Occipital lobe (tissue), 2 donors: ENCODE results near the gene ODAD2. TPM values are rescaled to one million over a fixed set of nuclear protein-coding genes. Genes with fewer than 3 reads are reported as not detected.
A peak's percentile ranks its signal among the peaks of the same experiment; 100 is the strongest.

ENCODE experiments used
- DNase-seq: peaks from one replicate; lab custom pipeline; 2025; lab: John Stamatoyannopoulos, UW
- total RNA-seq: library from RNA; depleted of rRNA; stranded (reverse); fragments of >200 nt; gene quantifications from one replicate; pipeline ENCODE4 v1.2.3, GENCODE V29; 2014

ODAD2 gene
- total RNA-seq, 1 donor from 2014 or later: 1.9 TPM

DNA sequence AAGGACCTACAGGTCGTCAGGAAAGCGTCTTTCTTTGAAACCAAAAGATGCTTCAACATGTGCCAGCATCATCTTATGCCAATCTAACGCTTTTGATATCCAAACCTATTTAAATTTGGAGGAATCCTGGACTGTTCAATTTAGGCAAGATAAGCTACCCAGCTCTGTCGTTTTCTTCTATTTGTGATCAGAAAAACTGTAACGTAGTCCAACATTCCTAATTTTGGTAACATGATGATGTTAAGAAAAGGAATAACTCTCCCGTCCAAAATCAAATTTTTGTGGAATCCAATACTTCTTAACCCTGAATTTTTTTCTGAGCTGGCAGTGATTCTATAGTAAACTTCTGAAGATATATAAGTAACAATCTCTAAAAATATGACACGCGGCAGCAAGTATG is 160.0 kb downstream of the ODAD2 start:
- no peak for DNase-seq

DNA sequence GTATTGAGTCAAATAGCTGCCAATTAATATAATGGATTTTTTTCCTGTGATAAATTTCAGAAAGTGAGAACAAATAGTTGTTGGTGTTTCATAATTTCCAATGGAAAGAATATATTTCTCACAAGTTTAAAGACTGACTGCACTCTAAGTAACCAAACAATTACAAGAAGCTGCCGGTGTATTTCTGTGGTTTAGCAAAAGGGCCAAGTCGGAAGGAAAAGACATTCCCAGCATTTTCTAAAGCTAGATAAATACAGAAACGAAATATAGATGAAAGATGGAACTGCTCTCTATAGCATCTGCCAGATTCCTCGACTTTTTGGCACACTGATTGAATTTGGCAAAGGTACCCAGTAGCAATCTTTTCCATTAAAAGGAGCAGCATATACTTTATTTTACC is 160.5 kb downstream of the ODAD2 start:
- no peak for DNase-seq

DNA sequence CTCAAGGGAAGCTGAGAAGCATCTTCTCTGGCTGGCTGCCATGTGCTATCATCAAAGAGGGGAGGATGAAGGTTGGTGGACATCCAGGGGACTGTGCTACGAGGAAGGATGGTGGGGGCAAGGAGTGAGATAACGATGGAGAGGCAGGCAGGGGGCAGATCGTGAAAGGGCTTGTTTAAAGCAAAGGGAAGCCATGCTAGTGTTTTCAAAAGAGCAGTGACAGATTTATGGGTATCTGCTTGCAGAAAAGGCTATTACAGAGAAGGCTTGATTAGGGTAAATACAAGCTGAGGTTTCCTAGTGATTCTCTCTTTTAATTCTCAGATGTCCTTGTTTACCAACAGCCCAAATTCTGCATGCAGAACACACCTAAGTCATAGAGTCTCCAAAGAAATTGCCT is 164.4 kb downstream of the ODAD2 start:
- no peak for DNase-seq

DNA sequence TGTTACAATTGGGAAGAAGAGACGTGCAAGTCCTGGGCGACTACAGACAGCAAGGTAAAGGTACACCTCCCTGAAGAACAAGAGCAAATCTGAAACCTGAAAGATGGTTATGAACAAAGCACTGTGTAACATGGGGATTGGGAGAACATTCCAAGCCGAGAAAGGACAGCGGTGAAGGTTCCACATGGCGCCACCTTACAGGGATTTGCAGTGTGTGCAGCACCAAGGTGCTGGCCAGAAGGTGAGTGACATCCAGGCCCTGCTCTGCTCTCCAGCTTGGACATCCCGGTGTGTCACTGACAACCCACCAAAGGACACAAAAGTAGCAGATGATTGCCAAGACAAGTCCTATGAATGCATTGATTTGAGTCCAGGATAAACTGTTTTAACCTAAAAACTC is 165.1 kb downstream of the ODAD2 start:
- DNase-seq: no peak

DNA sequence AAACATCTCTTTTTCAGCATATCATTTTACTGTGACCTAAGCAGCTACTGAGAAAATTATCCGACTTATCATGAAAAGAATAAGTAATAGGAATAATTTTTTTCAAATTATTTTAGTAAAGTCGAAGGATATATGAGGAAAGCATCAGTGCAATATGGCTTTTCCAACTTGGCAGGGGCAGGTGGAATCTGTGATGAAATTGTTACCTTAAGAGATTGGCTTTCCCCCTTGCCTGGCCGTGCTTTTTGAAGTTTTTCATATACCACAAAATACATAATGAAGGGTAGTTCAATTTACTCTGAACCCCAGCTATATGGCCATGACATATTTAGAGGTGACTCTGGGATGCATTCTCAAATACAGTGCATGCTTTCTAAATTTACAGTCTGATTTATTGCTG is 166.1 kb downstream of the ODAD2 start:
- DNase-seq: no peak

DNA sequence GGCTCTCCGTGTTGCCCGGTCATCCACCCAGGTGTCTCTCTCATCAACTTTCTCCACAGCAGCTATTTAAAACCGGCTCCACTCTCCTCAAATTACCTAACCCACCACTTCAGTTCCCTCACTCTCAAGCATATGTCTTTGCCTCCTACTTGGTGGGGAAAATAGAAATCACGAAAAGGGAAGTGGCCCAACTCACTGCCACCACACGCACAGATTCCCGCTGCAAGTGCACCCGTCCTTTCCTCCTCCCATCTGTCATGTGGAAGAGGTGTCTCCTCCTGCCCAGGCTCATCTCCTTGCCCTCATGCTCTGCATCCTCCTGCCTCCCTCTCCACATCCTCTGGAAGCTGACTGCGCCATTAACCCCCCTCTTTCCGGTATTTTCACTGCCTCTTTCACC is 172.5 kb downstream of the ODAD2 start:
- no peak for DNase-seq

DNA sequence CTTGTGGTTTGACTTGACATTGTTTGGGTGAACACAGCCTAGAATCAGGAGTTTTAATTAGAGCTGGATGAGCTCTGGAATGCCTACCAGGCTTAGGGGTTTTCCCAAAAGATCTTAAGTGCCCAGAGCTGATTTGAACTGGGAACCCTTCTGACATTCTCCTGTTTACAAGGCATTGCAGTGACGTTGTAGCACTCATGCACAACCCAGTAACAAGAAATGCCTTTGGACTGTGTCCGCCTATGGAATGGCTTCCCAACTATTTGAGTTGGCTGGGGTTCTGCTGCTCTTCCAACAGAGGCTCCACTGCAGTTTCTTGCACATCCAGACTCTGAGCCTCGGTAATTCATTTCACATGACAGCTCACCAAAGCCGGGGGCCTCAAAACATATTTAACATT is 176.6 kb downstream of the ODAD2 start:
- DNase-seq: no peak

DNA sequence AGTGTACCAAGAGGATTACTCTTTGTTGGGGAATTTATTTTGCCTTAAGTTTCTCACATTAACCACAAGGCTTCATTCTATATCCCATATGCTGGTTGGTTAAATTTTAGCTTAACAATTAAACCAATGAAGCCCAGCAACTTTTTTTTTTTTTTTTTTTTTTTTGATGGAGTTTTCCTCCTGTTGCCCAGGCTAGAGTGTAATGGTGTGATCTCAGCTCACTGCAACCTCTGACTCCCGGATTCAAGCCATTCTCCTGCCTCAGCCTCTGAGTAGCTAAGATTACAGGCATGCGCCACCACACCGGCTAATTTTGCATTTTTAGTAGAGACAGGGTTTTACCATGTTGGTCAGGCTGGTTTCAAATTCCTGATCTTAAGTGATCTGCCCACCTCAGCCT is 178.2 kb downstream of the ODAD2 start:
- DNase-seq: no peak

DNA sequence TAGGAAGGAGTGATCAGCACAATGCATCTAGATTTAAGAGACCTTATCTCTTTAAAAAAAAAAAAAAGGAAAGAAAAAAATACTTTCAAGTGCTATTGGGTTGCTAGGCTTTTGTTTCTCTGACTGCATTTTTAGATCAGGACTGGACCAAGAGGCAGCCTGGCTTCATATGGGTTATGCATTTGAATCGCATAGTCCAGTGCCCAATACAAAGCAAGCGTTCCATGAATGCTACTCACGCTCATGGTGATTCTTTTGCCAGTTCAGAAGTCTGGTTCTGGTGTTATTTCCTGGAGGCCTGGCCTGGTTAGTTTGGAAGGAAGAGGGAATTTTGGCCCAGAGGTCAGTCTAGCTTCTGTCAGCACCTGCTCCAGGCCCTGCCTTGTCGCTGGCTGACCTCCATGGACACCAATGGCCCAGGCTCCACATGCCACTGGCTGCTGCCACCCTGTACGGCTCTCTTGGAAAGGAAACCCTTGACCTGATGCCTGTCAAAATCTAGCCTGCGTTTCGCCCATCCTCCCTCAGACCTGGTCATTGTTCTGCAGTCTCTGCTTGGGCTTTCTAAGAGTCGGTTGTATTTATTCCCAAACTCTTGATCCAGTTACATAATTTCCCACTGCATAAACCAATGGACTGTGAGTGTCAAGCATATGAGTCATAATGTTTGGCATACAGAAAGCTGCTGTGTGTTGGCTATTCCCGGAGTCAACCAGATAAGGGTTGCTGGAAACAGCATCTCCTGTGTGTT is 178.9 kb downstream of the ODAD2 start:
- DNase-seq: peak; percentile 12

DNA sequence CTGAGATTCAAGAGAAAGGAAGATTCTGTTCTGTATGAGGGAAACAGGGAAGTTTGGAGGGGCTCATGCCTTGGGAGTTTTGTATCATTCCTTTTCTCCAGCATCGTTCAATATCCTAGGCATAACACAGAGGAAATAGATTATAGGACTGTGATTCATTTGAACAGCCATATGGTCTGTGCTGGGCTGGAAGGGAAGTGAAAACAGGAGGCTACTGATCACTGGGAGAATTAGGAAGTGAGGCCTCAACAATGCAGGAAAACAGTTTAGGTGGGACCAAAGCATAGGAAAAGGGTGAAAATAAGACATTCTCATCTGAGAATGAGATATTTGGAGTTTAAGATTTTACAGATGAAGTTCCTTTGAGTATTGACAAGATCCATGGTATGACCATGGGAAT is 182.6 kb downstream of the ODAD2 start:
- no peak for DNase-seq

DNA sequence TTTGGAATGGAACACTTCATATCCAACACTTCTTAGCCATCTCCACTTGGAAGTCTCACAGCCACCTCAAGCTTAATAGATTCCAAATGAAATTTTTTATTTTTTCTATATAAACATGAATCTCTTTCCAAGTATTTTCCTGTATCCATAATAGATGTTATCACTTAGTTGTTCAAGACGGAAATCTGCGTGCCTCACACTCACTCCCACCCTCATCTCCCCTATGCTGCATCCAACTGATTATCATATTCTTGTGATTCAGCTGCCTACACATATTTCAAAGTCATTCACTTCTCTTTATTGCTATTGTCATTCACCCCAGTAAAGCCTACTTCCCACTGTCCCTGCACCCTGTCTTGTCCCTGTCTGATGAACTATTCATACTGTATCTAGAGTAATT is 183.0 kb downstream of the ODAD2 start:
- no peak for DNase-seq

DNA sequence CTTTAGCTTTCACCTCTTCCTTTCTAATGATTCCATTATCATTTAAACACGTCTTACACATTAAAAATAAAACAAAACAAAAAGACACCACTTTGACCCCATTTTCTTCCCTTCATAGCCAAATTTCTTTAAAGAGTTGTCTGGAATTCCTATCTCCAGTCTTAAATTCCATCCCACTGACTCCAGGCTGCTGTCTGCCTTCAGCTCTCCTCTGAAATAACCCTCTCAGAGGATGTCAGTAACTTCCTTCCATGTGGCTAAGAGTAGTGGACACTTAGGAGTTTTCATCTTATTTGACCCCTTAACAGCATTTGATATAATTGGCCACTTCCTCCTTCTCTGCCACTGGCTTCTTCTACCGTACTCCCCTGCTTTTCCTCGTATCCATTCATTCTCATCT is 183.6 kb downstream of the ODAD2 start:
- no peak for DNase-seq

DNA sequence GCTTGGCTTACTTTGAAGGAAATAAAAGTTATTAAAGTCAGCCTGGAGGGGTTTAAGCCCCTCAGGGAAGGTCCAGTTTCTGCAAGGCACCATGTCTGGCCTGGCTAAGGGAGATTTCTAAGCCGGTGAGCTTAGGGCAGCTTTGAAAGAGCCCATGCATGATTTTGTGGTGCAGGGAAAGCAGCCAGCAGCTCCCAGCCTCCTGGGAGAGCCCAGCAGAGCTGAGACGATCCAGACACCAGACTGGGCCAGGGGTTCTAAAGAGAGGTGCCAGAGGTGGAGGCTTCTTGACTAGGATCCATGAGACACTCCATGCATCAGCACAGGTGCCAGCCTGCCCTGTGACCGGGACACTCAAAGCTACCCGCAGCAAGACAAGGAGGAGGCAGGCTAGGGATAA is 193.7 kb downstream of the ODAD2 start:
- no peak for DNase-seq

DNA sequence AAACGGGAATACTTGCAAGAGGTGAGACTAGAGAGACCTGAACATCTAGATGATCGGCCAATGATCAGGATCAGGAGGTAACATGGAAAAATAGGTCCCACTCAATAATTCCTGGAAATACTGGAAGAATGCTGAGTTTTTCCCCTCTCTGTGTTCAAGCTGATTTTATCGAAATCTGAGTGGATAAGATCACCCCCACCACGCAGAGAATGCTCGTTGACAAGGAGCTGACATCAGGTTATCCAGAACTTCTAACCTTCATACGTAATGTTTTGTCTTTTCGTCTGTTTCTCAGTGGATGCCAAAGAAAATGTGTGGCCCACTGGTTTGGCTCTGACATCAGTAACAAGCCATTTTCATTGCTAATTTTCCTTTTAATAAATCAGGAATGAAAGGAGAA is 194.7 kb downstream of the ODAD2 start:
- DNase-seq: no peak

DNA sequence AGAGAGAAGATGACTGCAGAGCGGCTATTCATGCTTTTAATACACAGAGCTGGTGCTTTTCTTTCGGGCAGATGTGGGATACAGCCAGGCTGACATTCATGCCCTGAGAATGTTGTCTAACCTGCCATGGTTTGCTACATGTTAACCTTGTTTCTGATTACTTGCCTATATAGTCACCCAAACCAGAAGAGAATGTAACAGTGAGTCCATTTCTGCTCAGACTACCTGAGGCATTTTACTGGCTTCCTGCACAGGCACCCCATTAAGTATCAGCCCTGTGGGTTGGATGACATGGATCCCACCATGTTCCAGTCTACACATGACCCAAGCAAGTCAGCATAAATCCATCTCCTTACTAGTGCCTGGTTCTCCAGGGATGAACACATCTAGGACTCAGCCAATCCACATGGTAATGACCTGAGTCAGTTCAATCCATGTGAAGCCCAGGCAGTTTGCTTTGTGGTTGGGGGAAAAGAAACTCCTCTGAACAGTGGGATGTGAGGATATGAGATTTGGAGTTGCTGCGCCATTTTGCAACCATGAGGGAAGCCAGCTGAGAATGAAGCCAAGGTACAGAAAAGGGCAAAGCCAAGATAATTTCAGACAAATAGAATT is 197.6 kb downstream of the ODAD2 start:
- no peak for DNase-seq

DNA sequence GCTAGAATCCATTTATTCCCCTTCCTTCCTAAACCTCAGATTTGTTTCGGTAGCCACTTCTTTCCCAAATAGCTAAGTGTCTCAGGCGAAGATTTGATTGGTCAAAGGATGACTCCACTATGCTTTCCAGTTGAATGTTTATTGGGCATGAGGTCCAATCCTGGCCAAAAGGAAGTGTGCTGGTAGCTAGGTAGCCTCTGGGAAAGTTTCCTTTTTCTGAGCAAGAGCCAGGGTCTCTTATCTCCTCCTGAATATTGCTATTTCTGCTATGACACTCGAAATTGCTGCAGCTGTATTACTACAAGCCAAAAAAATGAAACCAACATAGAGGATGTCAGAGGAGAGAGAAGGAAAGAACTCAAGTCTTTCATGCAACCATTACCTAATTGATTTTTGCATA is 199.8 kb downstream of the ODAD2 start:
- DNase-seq: no peak

DNA sequence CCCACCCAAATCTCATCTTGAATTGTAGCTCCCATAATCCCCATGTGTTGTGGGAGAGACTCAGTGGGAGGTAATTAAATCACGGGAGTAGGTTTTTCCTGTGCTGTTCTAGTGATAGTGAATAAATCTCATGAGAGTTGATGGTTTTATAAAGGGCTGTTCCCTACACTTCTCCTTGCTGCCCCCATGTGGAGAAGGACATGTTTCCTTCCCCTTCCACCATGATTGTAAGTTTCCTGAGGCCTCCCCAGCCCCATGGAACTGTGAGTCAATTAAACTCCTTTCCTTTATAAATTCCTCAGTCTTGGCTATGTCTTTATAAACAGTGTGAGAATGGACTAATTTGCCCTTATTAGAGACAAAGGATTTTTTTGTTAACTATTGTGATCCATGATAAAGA is 204.7 kb downstream of the ODAD2 start:
- DNase-seq: no peak

DNA sequence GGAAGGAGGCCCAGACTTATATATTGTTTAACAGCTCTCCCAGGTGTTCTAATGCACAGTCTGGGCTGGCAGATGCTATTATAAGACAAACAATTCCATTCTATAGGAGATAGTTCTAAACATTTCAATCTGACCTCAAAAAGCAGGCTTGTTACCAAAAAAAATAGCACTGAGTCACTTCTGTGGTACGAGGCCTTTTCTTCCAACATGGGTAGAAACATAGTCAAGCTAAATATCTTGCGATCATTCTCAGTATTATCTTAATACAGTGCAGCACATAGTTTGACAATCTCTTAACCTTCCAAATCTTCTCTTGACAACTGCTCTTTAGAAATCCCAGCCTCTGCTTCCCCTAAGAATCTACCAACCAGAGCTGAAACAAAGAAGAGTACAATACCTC is 206.7 kb downstream of the ODAD2 start:
- DNase-seq: no peak

DNA sequence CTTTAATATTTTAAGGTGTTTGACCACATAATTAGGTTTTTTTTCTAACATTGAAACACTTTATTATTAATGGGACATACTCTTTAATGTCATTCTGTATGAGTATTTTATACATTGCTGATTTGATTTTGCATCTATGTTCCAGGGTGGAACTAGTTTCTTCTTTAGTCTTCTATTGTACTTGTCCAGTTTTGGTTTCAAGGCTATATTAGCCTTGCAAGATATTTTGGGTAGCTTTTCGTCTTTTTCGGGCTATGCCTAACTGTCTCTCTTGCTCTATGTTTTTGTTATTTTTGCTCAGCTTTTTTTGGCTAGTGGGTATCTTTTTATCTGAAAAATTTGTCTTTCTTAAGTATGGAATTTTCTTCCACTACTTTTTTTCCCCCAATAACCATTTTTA is 214.6 kb downstream of the ODAD2 start:
- DNase-seq: no peak

DNA sequence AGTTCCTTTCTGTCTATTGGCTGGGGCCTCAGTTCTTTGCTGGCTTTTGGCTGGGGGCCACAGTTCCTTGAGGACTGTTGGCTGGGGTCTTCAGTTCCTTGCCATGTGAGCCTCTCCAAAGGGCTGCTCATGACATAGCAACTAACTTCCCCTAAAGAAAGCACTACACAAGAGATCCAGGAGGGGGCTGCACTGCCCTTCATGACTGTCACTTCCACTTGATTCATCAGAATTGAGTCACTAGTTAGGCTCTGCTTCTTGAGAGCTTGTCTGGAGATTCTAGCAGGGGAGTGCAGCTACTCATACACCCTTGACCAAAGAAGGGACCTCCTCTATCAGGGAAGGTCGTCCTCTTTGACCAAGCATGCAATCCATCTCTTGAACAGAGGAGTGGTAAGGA is 215.2 kb downstream of the ODAD2 start:
- DNase-seq: no peak

DNA sequence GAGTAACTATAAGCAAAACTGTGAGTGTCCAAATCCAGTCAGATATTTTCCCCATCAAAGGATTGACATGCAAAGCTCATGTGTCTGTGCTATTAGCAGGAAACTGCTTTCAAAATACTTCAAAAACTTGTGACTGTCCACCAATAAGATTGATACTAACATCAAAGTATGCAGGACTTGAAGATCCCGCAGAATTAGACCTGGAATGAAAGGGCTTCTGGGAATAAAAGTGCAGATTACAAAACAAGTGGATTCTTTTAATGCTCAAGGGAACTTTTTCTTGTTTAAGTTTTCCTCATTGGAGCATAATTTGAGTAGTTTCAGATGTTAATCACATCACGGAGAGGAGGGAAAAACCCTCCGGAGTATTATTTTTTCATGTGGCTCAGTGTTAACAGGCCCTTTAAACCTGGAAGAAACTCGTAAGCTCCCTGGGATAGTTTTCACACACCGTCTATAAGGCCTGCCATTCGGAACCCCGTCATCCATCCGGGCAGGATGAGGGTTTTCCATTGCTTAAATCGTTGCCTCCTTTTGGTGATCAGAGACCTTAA is 219.3 kb downstream of the ODAD2 start:
- no peak for DNase-seq

DNA sequence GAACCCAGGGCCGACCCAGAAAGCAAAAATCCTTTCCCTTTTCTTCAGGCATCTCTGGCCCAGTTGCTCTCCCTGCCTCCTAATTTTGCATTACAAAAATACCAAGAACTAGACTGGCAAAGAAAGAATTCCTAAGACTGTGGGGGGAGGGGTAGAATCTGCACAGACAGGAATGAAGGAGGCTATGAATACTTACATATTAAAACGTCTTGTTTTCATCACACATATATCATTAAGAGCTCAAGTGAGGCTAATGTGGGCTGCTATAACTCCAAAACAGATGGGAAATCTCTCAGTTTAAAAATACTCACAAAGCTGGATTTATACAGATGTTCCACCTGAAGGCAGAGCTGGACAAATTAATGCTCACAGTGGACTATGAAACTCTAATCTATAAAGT is 224.0 kb downstream of the ODAD2 start:
- no peak for DNase-seq

DNA sequence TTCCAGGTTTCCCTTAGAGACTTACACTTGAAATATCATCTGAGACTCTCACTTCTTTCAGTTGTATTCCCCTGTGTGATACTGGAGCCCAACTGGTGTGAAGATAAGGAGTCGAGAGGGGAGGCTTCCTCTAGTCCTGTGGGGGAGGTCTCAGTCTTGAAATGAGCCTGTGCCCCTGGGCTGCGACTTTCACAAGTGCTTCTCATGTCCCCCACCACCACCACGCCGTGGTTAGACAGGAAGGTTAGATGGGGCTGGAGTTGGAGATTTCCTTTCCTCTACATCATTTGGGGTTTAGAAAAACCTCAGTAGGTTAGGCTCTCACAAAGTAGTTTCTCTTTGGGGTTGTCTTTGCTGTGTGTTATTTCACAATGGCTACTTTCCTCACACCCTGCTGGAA is 227.6 kb downstream of the ODAD2 start:
- no peak for DNase-seq
